HUES6 (cell line): ENCODE measurements around the gene ZNF841.

Experiments
- H3K27ac ChIP-seq: 2 replicates; pipeline ENCODE4 v1.7.0; 2013; ENCODE audit warnings: low read depth, mild to moderate bottlenecking, low read length, inconsistent platforms
- H3K27me3 ChIP-seq: 2 replicates; pipeline ENCODE4 v1.6.1; 2013; ENCODE audit warnings: low read length; ENCODE audit not compliant: control insufficient read depth, insufficient read depth
- H3K36me3 ChIP-seq: 2 replicates; pipeline ENCODE4 v1.6.1; 2013; ENCODE audit warnings: low read length; ENCODE audit not compliant: control insufficient read depth, insufficient read depth
- H3K4me1 ChIP-seq: 2 replicates; pipeline ENCODE4 v1.6.1; 2013; ENCODE audit warnings: low read length; ENCODE audit not compliant: control insufficient read depth, insufficient read depth
- H3K4me3 ChIP-seq: 2 replicates; pipeline ENCODE4 v1.5.1; 2013; ENCODE audit warnings: low read depth, low read length
- H3K9ac ChIP-seq: one replicate; pipeline ENCODE4 v1.6.1; 2013; ENCODE audit warnings: mild to moderate bottlenecking, low read length
- H3K9me3 ChIP-seq: 2 replicates; pipeline ENCODE4 v1.6.1; 2013; ENCODE audit warnings: low read depth, low read length; ENCODE audit not compliant: control insufficient read depth, insufficient read depth

Gene ZNF841

GRCh38 chr19:52022193-52022592 is 73.4 kb downstream of the ZNF841 start:
- Histone ChIP-seq H3K4me1 (no peaks in the 10 kb centered on the region), H3K27ac (no peak overlapping the region), H3K36me3 (peaks cover 88% of the 10 kb centered on the region), H3K9ac (no peak overlapping the region), H3K9me3 (peaks cover 25% of the 10 kb centered on the region), H3K4me3 (no peak overlapping the region), H3K27me3 (no peaks in the 10 kb centered on the region)

GRCh38 chr19:52020506-52020905 is 75.1 kb downstream of the ZNF841 start:
- Histone ChIP-seq H3K4me3 (no peak overlapping the region), H3K9me3 (peaks cover 35% of the 10 kb centered on the region), H3K27ac (no peak overlapping the region), H3K4me1 (no peaks in the 10 kb centered on the region), H3K36me3 (peaks cover 97% of the 10 kb centered on the region), H3K27me3 (no peaks in the 10 kb centered on the region), H3K9ac (no peak overlapping the region)
